HCT116 (cell line): ENCODE results near the gene KIAA0319L. TPM values are rescaled to one million over a fixed set of nuclear protein-coding genes. Genes with fewer than 3 reads are reported as not detected.

Experiments used
- ATAC-seq: fragments of 200-7000 bp; cut with Tn5 transposase; 2 replicates; pipeline ENCODE4 v1.9.1; 2020; ENCODE audit warnings: mild to moderate bottlenecking, moderate library complexity
- BruUV-seq: library from RNA; stranded (reverse); fragments of 400-500 nt; replicated peaks from 2 replicates; lab custom pipeline; 2021; lab: Mats Ljungman, UMichigan
- CTCF ChIA-PET: fragments of 300-600 bp; sonication (Branson Sonifier 250); formaldehyde crosslinking; loops from one replicate; lab custom pipeline; 2021; ENCODE audit warnings: antibody characterized with exemption; lab: Charles Lee
- POLR2A ChIA-PET: fragments of 300-600, 350-600 bp; sonication (Branson Sonifier 250); formaldehyde crosslinking; loops from one replicate; lab custom pipeline; 2021; ENCODE audit warnings: antibody characterized with exemption; lab: Charles Lee
- RAD21 ChIA-PET, 2 experiments: fragments of 300-600 bp; sonication (Branson Sonifier 250); formaldehyde crosslinking; loops; one replicate each; lab custom pipeline; 2023; ENCODE audit warnings: low total read pairs in 2 of 2; ENCODE audit not compliant: uncharacterized antibody in 2 of 2, unreplicated experiment in 2 of 2, low non-redundant PET in 1 of 2; lab: Charles Lee
- DNase-seq: peaks from one replicate; pipeline ENCODE4 v3.0.0-alpha.2; 2010; ENCODE audit warnings: low read depth, low spot score
- H2AFZ ChIP-seq: fragments of 200-600 bp; shearing (Covaris generic), sonication (generic); 2 replicates; pipeline ENCODE4 v1.6.1; 2017; ENCODE audit warnings: low read depth, mixed run types, mixed read lengths, antibody characterized with exemption, low read length; ENCODE audit not compliant: poor library complexity, severe bottlenecking
- H3K27ac ChIP-seq: 2 replicates; pipeline ENCODE4 v1.5.1; 2012; ENCODE audit warnings: low read depth, low read length
- H3K27me3 ChIP-seq: fragments of 200-600 bp; sonication (generic); 2 replicates; pipeline ENCODE4 v1.6.1; 2016; ENCODE audit warnings: mixed run types, low read length, mixed read lengths; ENCODE audit not compliant: insufficient read depth
- H3K36me3 ChIP-seq, 2 experiments: fragments of 200-500 bp in 1 of 2; fragments of 200-600 bp in 1 of 2; sonication (Bioruptor generic) in 1 of 2; sonication (generic) in 1 of 2; 2 replicates each; pipeline versions ENCODE4 v1.5.1 to v1.6.1; 2014 to 2016; ENCODE audit warnings: low read length in 2 of 2, inconsistent platforms in 1 of 2, mixed read lengths in 1 of 2, mixed run types in 1 of 2; ENCODE audit not compliant: insufficient read depth in 2 of 2, control insufficient read depth in 1 of 2
- H3K4me1 ChIP-seq, 2 experiments: fragments of 200-600 bp in 1 of 2; sonication (generic) in 1 of 2; 2 replicates each; pipeline versions ENCODE4 v1.5.1 to v1.6.1; 2012 to 2017; ENCODE audit warnings: low read length in 2 of 2, inconsistent platforms in 1 of 2, mild to moderate bottlenecking in 1 of 2, mixed read lengths in 1 of 2, mixed run types in 1 of 2, moderate library complexity in 1 of 2; ENCODE audit not compliant: insufficient read depth in 2 of 2, control insufficient read depth in 1 of 2
- H3K4me2 ChIP-seq: fragments of 200-600 bp; sonication (generic); 2 replicates; pipeline ENCODE4 v1.6.1; 2017; ENCODE audit warnings: mixed run types, low read length, mixed read lengths
- H3K4me3 ChIP-seq, 2 experiments: fragments of 200-600 bp in 1 of 2; sonication (generic) in 1 of 2; replicated peaks in 1 of 2; 2 replicates each; pipeline ENCODE4 v1.5.1; 2011 to 2016; ENCODE audit warnings: low read length in 2 of 2, control low read depth in 1 of 2, low read depth in 1 of 2, mild to moderate bottlenecking in 1 of 2, mixed read lengths in 1 of 2, mixed run types in 1 of 2
- H3K79me2 ChIP-seq: fragments of 200-600 bp; sonication (generic); 2 replicates; pipeline ENCODE4 v1.6.1; 2017; ENCODE audit warnings: mild to moderate bottlenecking, mixed run types, low read length, moderate library complexity, mixed read lengths; ENCODE audit not compliant: insufficient read depth
- H3K9ac ChIP-seq: fragments of 200-600 bp; sonication (generic); 2 replicates; pipeline ENCODE4 v1.6.1; 2016; ENCODE audit warnings: low read length, mixed read lengths
- H3K9me2 ChIP-seq: fragments of 200-600 bp; sonication (generic), shearing (Covaris generic); 2 replicates; pipeline ENCODE4 v1.6.1; 2017; ENCODE audit warnings: mixed run types, mild to moderate bottlenecking, moderate library complexity; ENCODE audit not compliant: insufficient read depth
- H3K9me3 ChIP-seq, 2 experiments: fragments of 200-500 bp in 1 of 2; fragments of 200-600 bp in 1 of 2; sonication (Bioruptor generic) in 1 of 2; sonication (generic) in 1 of 2; 2 replicates each; pipeline ENCODE4 v1.6.1; 2014 to 2017; ENCODE audit warnings: low read length in 2 of 2, mixed read lengths in 2 of 2, inconsistent platforms in 1 of 2, low read depth in 1 of 2, mild to moderate bottlenecking in 1 of 2, mixed run types in 1 of 2, moderate library complexity in 1 of 2; ENCODE audit not compliant: control insufficient read depth in 1 of 2, insufficient read depth in 1 of 2
- H4K20me1 ChIP-seq: fragments of 200-600 bp; sonication (generic), shearing (Covaris generic); 2 replicates; pipeline ENCODE4 v1.6.1; 2017; ENCODE audit warnings: mixed run types, mild to moderate bottlenecking, moderate library complexity; ENCODE audit not compliant: insufficient read depth
- CTCF ChIP-seq, 3 experiments: fragments of 200-600 bp in 1 of 3; sonication (generic) in 1 of 3; IDR thresholded peaks in 2 of 3; conservative IDR thresholded peaks in 1 of 3; 2 replicates each; pipeline ENCODE4 v1.5.1; 2012 to 2017; ENCODE audit warnings: low read depth in 2 of 3, low read length in 2 of 3, antibody characterized with exemption in 1 of 3, borderline replicate concordance in 1 of 3, control low read depth in 1 of 3, mild to moderate bottlenecking in 1 of 3, mixed read lengths in 1 of 3, mixed run types in 1 of 3, moderate library complexity in 1 of 3; ENCODE audit not compliant: insufficient read depth in 1 of 3
- EZH2phosphoT487 ChIP-seq: fragments of 200-600 bp; IDR thresholded peaks from 2 replicates; pipeline ENCODE4 v1.6.1; 2018; ENCODE audit warnings: antibody characterized with exemption, borderline replicate concordance
- JUND ChIP-seq: IDR thresholded peaks from 2 replicates; pipeline ENCODE4 v1.6.1; 2012
- POLR2AphosphoS5 ChIP-seq: IDR thresholded peaks from 2 replicates; pipeline ENCODE4 v1.6.1; 2011; ENCODE audit warnings: mild to moderate bottlenecking, low read depth, low read length, moderate library complexity
- RAD21 ChIP-seq: IDR thresholded peaks from 2 replicates; pipeline ENCODE4 v1.6.1; 2012; ENCODE audit warnings: low read depth, mild to moderate bottlenecking
- SP1 ChIP-seq: IDR thresholded peaks from 2 replicates; pipeline ENCODE4 v1.6.1; 2012; ENCODE audit warnings: low read depth
- SRF ChIP-seq: IDR thresholded peaks from 2 replicates; pipeline ENCODE4 v1.6.1; 2012; ENCODE audit warnings: low read depth
- TCF7L2 ChIP-seq: IDR thresholded peaks from 2 replicates; pipeline ENCODE4 v1.7.0; 2011; ENCODE audit warnings: borderline replicate concordance, inconsistent platforms; ENCODE audit not compliant: insufficient read depth, insufficient read length; ENCODE audit errors: extremely low read depth
- ZBTB33 ChIP-seq: IDR thresholded peaks from 2 replicates; pipeline ENCODE4 v1.6.1; 2011; ENCODE audit warnings: mild to moderate bottlenecking, low read length, moderate library complexity; ENCODE audit not compliant: insufficient replicate concordance; ENCODE audit errors: extremely low read depth
- ZFX ChIP-seq: fragments of 450-650 bp; IDR thresholded peaks from 2 replicates; pipeline ENCODE4 v1.6.1; 2017
- intact Hi-C: fragments of 100-400 bp; cut with micrococcal nuclease; formaldehyde crosslinking; loops from 2 replicates; pipeline ENCODE4 v1.10.0; 2022
- total RNA-seq: library from RNA; stranded (reverse); gene quantifications from one replicate; pipeline ENCODE4 v1.2.1, GENCODE V29; 2021; ENCODE audit not compliant: unreplicated experiment

Gene KIAA0319L
- total RNA-seq, 1 experiment from 2014 or later, result 35.6 TPM

- H3K27me3 ChIP-seq, result no peaks in the 10 kb centered on the region
- no peak overlapping the region for H2AFZ ChIP-seq
- no peaks in the 10 kb centered on the region for H3K79me2 ChIP-seq
- peak; percentile 84 for TF ChIP-seq RAD21
- no peak for TF ChIP-seq JUND
- no peak for TF ChIP-seq ZFX
- no peak for TF ChIP-seq TCF7L2
- TF ChIP-seq EZH2phosphoT487, result no peak
- TF ChIP-seq CTCF (IDR thresholded peaks at IDR 0.05 in 2 of 3, conservative IDR thresholded peaks at IDR 0.05 in 1 of 3; ENCODE audit: borderline replicate concordance in 1 of 3, insufficient read depth in 1 of 3, low read depth in 2 of 3, low read length in 2 of 3), result peak; percentile 79 to 87 (median 86)
- no peak for TF ChIP-seq ZBTB33
- TF ChIP-seq SRF, result no peak
- no peak for TF ChIP-seq POLR2AphosphoS5
- no peak for TF ChIP-seq SP1
- H3K27ac ChIP-seq, result no peak overlapping the region
- POLR2A ChIA-PET, result no interaction called here
- CTCF ChIA-PET, result interaction anchor here (0.6 to 2.6 kb wide), 22 partner anchors 12 to 319 kb away, joined by 3 to 32 read pairs (median 3); partner anchors contain the start of genes C1orf216, CLSPN, KIAA0319L and NCDN
- no peak overlapping the region for H3K4me2 ChIP-seq
- intact Hi-C loops, result loop anchor here (1.0 to 2.0 kb wide), 3 partner anchors 113 to 323 kb away; no protein-coding TSS in a partner anchor
- ATAC-seq (peak; percentile 99), DNase-seq (peak; percentile 29)
- H3K9me2 ChIP-seq, result no peaks in the 10 kb centered on the region
- no TSS peak for BruUV-seq
- H3K4me1 ChIP-seq, result no peaks in the 10 kb centered on the region
- no peaks in the 10 kb centered on the region for H3K9me3 ChIP-seq
- no peak overlapping the region for H3K4me3 ChIP-seq
- peaks cover 0 to 8% of the 10 kb centered on the region in 2 experiments; a peak in 2 of 4 replicates for H3K36me3 ChIP-seq
- H4K20me1 ChIP-seq, result no peaks in the 10 kb centered on the region
- no peak overlapping the region for H3K9ac ChIP-seq
- RAD21 ChIA-PET, result interaction anchor here (0.5 to 2.5 kb wide), 4 partner anchors 105 to 130 kb away, joined by 3 to 14 read pairs (median 6); no protein-coding TSS in a partner anchor
These were observed 106.1 kb downstream of the KIAA0319L start for GRCh38 chr1:35451125-35451528.
